ENCODE measurements around the gene CHAMP1. TPM values are rescaled to one million over a fixed set of nuclear protein-coding genes. Genes with fewer than 3 reads are reported as not detected.
"Not testable (repeated sequence)": the region's sequence is repeated elsewhere in the genome, so short reads cannot be mapped to it uniquely, and the experiment has no call there.

CHAMP1 gene
- total and polyA plus RNA-seq, 5 donors from 2014 or later, result 7.8 to 12.9 (median 9.1) TPM

- Mint-ChIP-seq H3K27ac (no peak overlapping the region), H3K36me3 (no peaks in the 10 kb centered on the region), H3K4me1 (peaks cover 9 to 22% (median 14%) of the 10 kb centered on the region in 4 donors), H3K27me3 (peaks cover 35% of the 10 kb centered on the region), H3K9me3 (peaks cover 0 to 2% (median 0%) of the 10 kb centered on the region in 7 donors), H3K4me3 (no peak overlapping the region)
- DNase-seq, result no peak
- H3K36me3 ChIP-seq (ENCODE audit: control insufficient read depth, insufficient read depth, low read length), result no peaks in the 10 kb centered on the region
- H3K27ac ChIP-seq (ENCODE audit: insufficient read depth, low read length, poor library complexity, severe bottlenecking), result no peak overlapping the region
- no peak for ATAC-seq (ENCODE audit: low read depth in 2 of 2)
- no peak overlapping the region for H3K4me3 ChIP-seq (ENCODE audit: low read depth, low read length)
- no peaks in the 10 kb centered on the region for H3K9me3 ChIP-seq (ENCODE audit: control insufficient read depth in 2 of 2, low read length in 2 of 2)
- no peaks in the 10 kb centered on the region for H3K27me3 ChIP-seq (ENCODE audit: control insufficient read depth, insufficient read depth, low read length)
- peaks cover 14% of the 10 kb centered on the region for H3K4me1 ChIP-seq (ENCODE audit: control insufficient read depth, insufficient read depth, low read length, poor library complexity, severe bottlenecking)
These were observed 24.7 kb downstream of the CHAMP1 start for GRCh38 chr13:114338959-114339358.

- Mint-ChIP-seq H3K4me3 (no peak overlapping the region), H3K36me3 (no peaks in the 10 kb centered on the region), H3K9me3 (peaks cover 0 to 2% (median 0%) of the 10 kb centered on the region in 7 donors), H3K4me1 (peaks cover 2 to 12% (median 6%) of the 10 kb centered on the region in 4 donors), H3K27ac (no peak overlapping the region), H3K27me3 (peaks cover 41% of the 10 kb centered on the region)
- H3K9me3 ChIP-seq (ENCODE audit: control insufficient read depth in 2 of 2, low read length in 2 of 2), result no peaks in the 10 kb centered on the region
- no peak overlapping the region for H3K4me3 ChIP-seq (ENCODE audit: low read depth, low read length)
- DNase-seq (peak; percentile 15 to 73 (median 58)), ATAC-seq (ENCODE audit: low read depth in 2 of 2) (peak in 1 of 2 donors; percentile 24)
- peaks cover 6% of the 10 kb centered on the region for H3K4me1 ChIP-seq (ENCODE audit: control insufficient read depth, insufficient read depth, low read length, poor library complexity, severe bottlenecking)
- H3K36me3 ChIP-seq (ENCODE audit: control insufficient read depth, insufficient read depth, low read length), result no peaks in the 10 kb centered on the region
- H3K27ac ChIP-seq (ENCODE audit: insufficient read depth, low read length, poor library complexity, severe bottlenecking), result no peak overlapping the region
- H3K27me3 ChIP-seq (ENCODE audit: control insufficient read depth, insufficient read depth, low read length), result no peaks in the 10 kb centered on the region
These were observed 25.7 kb downstream of the CHAMP1 start for GRCh38 chr13:114339857-114340534.

GRCh38 chr13:114341003-114341777, 26.9 kb downstream of the CHAMP1 start:
- H3K4me3 Mint-ChIP-seq, result no peak overlapping the region
- Histone ChIP-seq H3K27ac (ENCODE audit: insufficient read depth, low read length, poor library complexity, severe bottlenecking) (no peak overlapping the region), H3K4me3 (ENCODE audit: low read depth, low read length) (no peak overlapping the region), H3K4me1 (ENCODE audit: control insufficient read depth, insufficient read depth, low read length, poor library complexity, severe bottlenecking) (peaks cover 6% of the 10 kb centered on the region), H3K9me3 (ENCODE audit: control insufficient read depth in 2 of 2, low read length in 2 of 2) (no peaks in the 10 kb centered on the region), H3K36me3 (ENCODE audit: control insufficient read depth, insufficient read depth, low read length) (no peaks in the 10 kb centered on the region), H3K27me3 (ENCODE audit: control insufficient read depth, insufficient read depth, low read length) (no peaks in the 10 kb centered on the region)
- no peaks in the 10 kb centered on the region for H3K36me3 Mint-ChIP-seq
- no peak for ATAC-seq (ENCODE audit: low read depth in 2 of 2)
- peaks cover 45% of the 10 kb centered on the region for H3K27me3 Mint-ChIP-seq
- H3K9me3 Mint-ChIP-seq, result no peaks in the 10 kb centered on the region
- DNase-seq, result peak in 1 of 3 donors; percentile 17
- no peak overlapping the region for H3K27ac Mint-ChIP-seq
- H3K4me1 Mint-ChIP-seq, result peaks cover 2 to 7% (median 5%) of the 10 kb centered on the region in 4 donors

- not testable (repeated sequence) for DNase-seq, H3K4me1 Mint-ChIP-seq
- peaks cover 62% of the 10 kb centered on the region for H3K27me3 Mint-ChIP-seq
These were observed 33.0 kb downstream of the CHAMP1 start for GRCh38 chr13:114347256-114347655.

GRCh38 chr13:114352763-114353162, 38.5 kb downstream of the CHAMP1 start:
- H3K27me3 ChIP-seq (ENCODE audit: control insufficient read depth, insufficient read depth, low read length); ATAC-seq (ENCODE audit: low read depth in 2 of 2); H3K36me3 Mint-ChIP-seq; H3K4me3 Mint-ChIP-seq; H3K9me3 Mint-ChIP-seq; H3K9me3 ChIP-seq (ENCODE audit: control insufficient read depth in 2 of 2, low read length in 2 of 2); H3K4me1 ChIP-seq (ENCODE audit: control insufficient read depth, insufficient read depth, low read length, poor library complexity, severe bottlenecking); H3K27ac Mint-ChIP-seq; H3K36me3 ChIP-seq (ENCODE audit: control insufficient read depth, insufficient read depth, low read length); H3K4me3 ChIP-seq (ENCODE audit: low read depth, low read length); H3K27ac ChIP-seq (ENCODE audit: insufficient read depth, low read length, poor library complexity, severe bottlenecking); H3K4me1 Mint-ChIP-seq: not testable (repeated sequence)
- peaks cover 29% of the 10 kb centered on the region for H3K27me3 Mint-ChIP-seq
- DNase-seq, result peak in 1 of 3 donors; percentile 19

More at GRCh38 chr13:114347256-114347655, 33.0 kb downstream of the CHAMP1 start:
- ATAC-seq (ENCODE audit: low read depth in 2 of 2); H3K27me3 ChIP-seq (ENCODE audit: control insufficient read depth, insufficient read depth, low read length); H3K9me3 Mint-ChIP-seq; H3K9me3 ChIP-seq (ENCODE audit: control insufficient read depth in 2 of 2, low read length in 2 of 2); H3K36me3 ChIP-seq (ENCODE audit: control insufficient read depth, insufficient read depth, low read length); H3K27ac Mint-ChIP-seq; H3K4me1 ChIP-seq (ENCODE audit: control insufficient read depth, insufficient read depth, low read length, poor library complexity, severe bottlenecking); H3K4me3 Mint-ChIP-seq; H3K36me3 Mint-ChIP-seq; H3K4me3 ChIP-seq (ENCODE audit: low read depth, low read length); H3K27ac ChIP-seq (ENCODE audit: insufficient read depth, low read length, poor library complexity, severe bottlenecking): not testable (repeated sequence)

GRCh38 chr13:114353382-114353781, 39.1 kb downstream of the CHAMP1 start:
- H3K9me3 ChIP-seq (ENCODE audit: control insufficient read depth in 2 of 2, low read length in 2 of 2); H3K36me3 Mint-ChIP-seq; H3K27ac Mint-ChIP-seq; DNase-seq; ATAC-seq (ENCODE audit: low read depth in 2 of 2); H3K36me3 ChIP-seq (ENCODE audit: control insufficient read depth, insufficient read depth, low read length); H3K27me3 ChIP-seq (ENCODE audit: control insufficient read depth, insufficient read depth, low read length); H3K4me1 ChIP-seq (ENCODE audit: control insufficient read depth, insufficient read depth, low read length, poor library complexity, severe bottlenecking); H3K4me1 Mint-ChIP-seq; H3K9me3 Mint-ChIP-seq; H3K27ac ChIP-seq (ENCODE audit: insufficient read depth, low read length, poor library complexity, severe bottlenecking); H3K4me3 Mint-ChIP-seq; H3K4me3 ChIP-seq (ENCODE audit: low read depth, low read length): not testable (repeated sequence)
- peaks cover 23% of the 10 kb centered on the region for H3K27me3 Mint-ChIP-seq
